GM21526 (cell line): Measurements from ENCODE around the gene C11orf42.

Experiments
- ATAC-seq: cut with Tn5 transposase; IDR thresholded peaks from one replicate; pipeline ENCODE4 v1.9.1; 2021; ENCODE audit warnings: moderate library complexity; ENCODE audit not compliant: unreplicated experiment, low FRiP score

Gene C11orf42

GRCh38 chr11:6205366-6205765 is at the start of gene C11orf42:
TSS of gene C11orf42 (plus strand) at chr11:6205557. CDS start at chr11:6205616, 59 bp downstream.
- ATAC-seq: no peak

- ATAC-seq: no peak
Measured at GRCh38 chr11:6156628-6157359, 48.6 kb upstream of the C11orf42 start.

GRCh38 chr11:6170226-6170625 is 35.1 kb upstream of the C11orf42 start, which contains the start of gene OR52B2:
TSS of gene OR52B2 (minus strand) at chr11:6170326. CDS start at chr11:6170326, 0 bp downstream.
- ATAC-seq: no peak

DNA sequence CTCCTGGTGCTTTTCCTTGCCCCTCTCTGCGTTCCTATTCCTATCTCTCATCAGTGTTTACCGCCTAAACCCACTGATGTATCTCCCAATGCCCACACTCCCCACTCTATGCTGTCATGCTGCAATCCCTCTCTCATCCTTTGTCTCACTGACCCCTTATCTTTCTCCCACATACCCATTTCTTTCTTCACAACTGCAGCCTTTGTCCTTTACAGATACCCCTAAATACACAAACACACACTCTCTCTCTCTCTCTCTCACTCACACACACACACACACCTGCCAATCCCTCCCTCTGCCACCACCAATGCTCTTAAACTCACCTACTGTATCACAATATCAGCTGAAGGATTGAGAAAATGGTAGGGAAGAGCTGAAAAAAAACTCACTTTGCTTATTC is 29.9 kb upstream of the C11orf42 start:
- ATAC-seq: no peak

GRCh38 chr11:6191742-6192141 is 13.6 kb upstream of the C11orf42 start:
- no peak for ATAC-seq

GRCh38 chr11:6194065-6194581 is 11.2 kb upstream of the C11orf42 start:
- no peak for ATAC-seq

GRCh38 chr11:6196396-6196795 is 9.0 kb upstream of the C11orf42 start:
- no peak for ATAC-seq

- no peak for ATAC-seq
Measured at GRCh38 chr11:6197466-6198200, 7.7 kb upstream of the C11orf42 start.

GRCh38 chr11:6199174-6199810 is 6.1 kb upstream of the C11orf42 start, which contains the start of gene OR52W1:
TSS of gene OR52W1 (plus strand) at chr11:6199224. CDS start at chr11:6199224, 0 bp downstream.
- no peak for ATAC-seq

DNA sequence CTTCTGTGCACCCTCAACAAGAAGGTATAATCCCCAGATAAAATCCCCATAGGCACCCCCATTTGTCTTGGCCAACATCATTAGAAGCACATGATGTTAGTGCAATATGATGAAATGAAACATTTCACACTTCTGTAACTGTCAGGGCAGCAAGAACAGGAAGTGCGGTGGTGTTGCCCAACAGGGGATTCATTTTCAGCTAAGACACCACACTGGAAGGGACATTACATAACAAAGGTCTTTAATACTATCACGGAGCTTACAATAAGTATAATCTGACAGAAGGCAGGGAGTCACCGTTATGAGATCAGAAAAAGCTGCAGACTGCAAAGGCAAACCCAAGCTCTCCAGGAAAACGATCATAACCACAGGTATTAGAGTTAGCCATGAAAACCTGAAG is 4.4 kb upstream of the C11orf42 start:
- ATAC-seq: no peak

DNA sequence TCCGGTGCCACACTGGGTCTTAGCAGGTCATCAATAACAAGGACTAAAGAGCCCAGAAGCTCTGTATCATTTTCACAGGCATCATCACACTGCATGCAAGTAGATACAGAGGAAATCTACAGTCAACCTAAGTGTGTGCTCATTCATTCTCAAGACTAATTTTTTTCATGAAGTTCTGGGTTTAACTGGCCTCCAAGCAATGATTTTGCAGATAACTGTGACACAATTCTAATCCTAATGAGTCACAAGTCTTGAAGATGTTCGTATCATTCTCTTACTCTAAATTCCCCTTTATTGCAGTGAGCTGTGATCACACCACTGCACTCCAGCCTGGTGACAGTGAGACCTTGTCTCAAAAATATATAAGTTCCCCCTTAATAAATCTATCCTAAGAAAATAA is 3.9 kb upstream of the C11orf42 start:
- no peak for ATAC-seq

DNA sequence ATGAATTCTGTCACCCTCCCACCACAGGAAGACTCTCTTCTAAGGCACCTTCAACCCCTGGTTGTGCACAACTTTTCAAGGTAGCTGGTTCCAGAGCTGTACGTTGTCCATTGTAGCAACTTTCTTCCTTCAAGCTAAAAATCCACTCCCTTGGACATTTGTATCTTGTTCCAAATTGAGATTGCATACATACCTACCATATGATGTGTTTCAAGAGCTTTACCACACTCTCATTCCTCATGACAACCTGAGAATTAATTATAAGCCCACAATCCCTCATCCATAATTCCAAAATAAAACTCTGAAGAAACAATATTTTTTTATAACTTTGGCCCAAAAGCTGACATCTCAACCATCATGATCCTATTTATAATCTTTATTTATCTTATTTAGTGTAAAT is 3.3 kb upstream of the C11orf42 start:
- ATAC-seq: no peak

DNA sequence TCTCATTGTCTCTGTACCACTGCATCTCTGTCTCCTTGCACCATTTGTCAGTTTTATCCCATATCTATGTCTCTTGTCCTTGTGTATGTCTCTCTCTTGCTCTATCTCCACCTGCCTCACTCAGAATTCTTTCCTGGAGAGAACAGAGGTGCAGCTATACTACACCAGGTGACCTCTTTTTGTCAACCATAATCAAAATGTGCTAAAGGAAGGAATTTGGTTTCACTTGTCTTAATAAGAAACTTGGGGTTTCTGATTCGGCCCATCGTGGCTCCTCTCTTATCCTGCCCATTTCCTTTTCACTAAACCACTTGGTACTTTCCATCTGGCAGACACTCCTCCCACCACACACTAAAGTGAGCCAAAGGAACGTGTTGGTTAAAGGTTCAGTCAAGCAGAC is 2.0 kb upstream of the C11orf42 start:
- ATAC-seq: peak; percentile 46

- ATAC-seq: no peak
Measured at GRCh38 chr11:6204706-6205105, 651 bp upstream of the C11orf42 start.

GRCh38 chr11:6206456-6207180 is 1.3 kb downstream of the C11orf42 start:
- ATAC-seq: no peak

GRCh38 chr11:6209801-6210200 is 4.4 kb downstream of the C11orf42 start:
- no peak for ATAC-seq

DNA sequence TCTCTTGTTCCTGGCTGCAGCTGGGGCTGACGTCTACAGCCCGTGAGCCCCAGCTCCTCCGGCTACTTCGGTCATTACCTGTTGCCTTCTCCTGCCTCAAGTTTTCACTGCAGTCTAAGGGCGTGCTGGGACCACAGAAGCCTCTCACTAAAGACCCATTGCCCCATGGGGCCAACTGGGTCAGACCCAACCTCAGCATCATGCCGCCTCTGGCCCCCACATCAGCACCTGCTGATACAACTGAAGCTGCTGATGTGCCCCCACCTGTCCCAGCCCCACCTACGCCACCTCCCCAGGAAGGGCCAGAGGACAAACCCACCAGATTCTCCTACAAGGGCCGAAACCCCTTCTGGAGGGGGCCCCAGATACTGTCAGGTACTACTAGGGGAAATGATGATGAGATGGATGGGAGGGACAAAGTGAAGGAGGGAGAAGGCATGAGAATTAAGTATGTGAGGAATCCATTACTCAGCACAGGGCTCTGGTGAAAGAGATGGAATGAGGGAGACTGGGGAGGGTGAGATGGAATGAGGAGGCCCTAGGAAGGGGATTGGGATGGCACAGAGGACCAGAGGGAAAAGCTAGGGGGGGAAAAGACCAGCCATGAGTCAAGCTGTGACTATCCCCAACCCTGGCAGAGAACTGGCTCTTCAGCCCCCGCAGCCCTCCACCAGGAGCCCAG is 5.1 kb downstream of the C11orf42 start:
- no peak for ATAC-seq

DNA sequence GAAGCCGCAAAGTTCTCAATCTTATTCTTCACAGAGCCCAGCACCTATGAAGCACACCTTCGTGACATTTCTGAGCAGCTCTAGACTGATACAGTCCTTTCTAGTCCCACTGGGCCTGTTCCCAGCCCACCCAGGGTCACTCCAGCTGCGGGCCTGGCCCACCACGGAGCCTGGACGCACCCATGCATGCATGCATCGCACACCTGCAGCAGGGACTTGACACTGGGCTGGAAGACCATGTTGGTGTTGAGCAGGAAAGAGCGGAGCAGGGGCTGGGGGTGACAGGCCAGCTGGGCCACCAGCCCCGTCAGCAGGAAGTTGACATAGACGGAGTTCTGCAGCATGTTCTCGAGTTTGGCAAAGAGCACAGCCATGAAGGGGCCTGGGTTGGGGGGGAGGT is 9.2 kb downstream of the C11orf42 start:
- no peak for ATAC-seq

GRCh38 chr11:6216501-6216900 is 11.1 kb downstream of the C11orf42 start:
- no peak for ATAC-seq

- no peak for ATAC-seq
Measured at GRCh38 chr11:6217722-6218121, 12.4 kb downstream of the C11orf42 start.
